Central memory CD4-positive, alpha-beta T cell (primary cell): Measurements from ENCODE around the gene CLEC4A.
"Not testable (repeated sequence)": the region's sequence is repeated elsewhere in the genome, so short reads cannot be mapped to it uniquely, and the experiment has no call there.

Experiments used
- DNase-seq: peaks from one replicate; pipeline ENCODE4 v3.0.0; 2022
- total RNA-seq, 3 experiments: gene quantifications; one replicate each; lab custom pipeline; 2026; lab: John Stamatoyannopoulos, UW

CLEC4A gene
- total RNA-seq, result 0 to 0.11 (median 0.07) reads per million in 3 experiments

GRCh38 chr12:8123124-8123912 is at the start of gene CLEC4A:
CLEC4A (plus strand) TSS chr12:8123617; CDS start chr12:8123879, 262 bp downstream.
- no peak for DNase-seq

GRCh38 chr12:8075935-8076334 is 47.5 kb upstream of the CLEC4A start:
- no peak for DNase-seq

- no peak for DNase-seq
Measured at GRCh38 chr12:8076366-8076765, 47.1 kb upstream of the CLEC4A start.

- no peak for DNase-seq
Measured at GRCh38 chr12:8077207-8077606, 46.2 kb upstream of the CLEC4A start.

GRCh38 chr12:8078398-8078797 is 45.0 kb upstream of the CLEC4A start:
- DNase-seq, result peak; percentile 75

GRCh38 chr12:8078916-8079315 is 44.5 kb upstream of the CLEC4A start:
- no peak for DNase-seq

GRCh38 chr12:8080120-8080519 is 43.3 kb upstream of the CLEC4A start:
- DNase-seq, result peak; percentile 12

- DNase-seq, result peak; percentile 32
Measured at GRCh38 chr12:8081251-8081920, 42.0 kb upstream of the CLEC4A start.

GRCh38 chr12:8082808-8083100 is 40.7 kb upstream of the CLEC4A start:
- DNase-seq, result peak; percentile 8

- not testable (repeated sequence) for DNase-seq
Measured at GRCh38 chr12:8084351-8084750, 39.1 kb upstream of the CLEC4A start.

- peak; percentile 6 for DNase-seq
Measured at GRCh38 chr12:8087666-8088065, 35.8 kb upstream of the CLEC4A start.

GRCh38 chr12:8088574-8088973 is 34.8 kb upstream of the CLEC4A start:
- DNase-seq, result peak; percentile 56

- DNase-seq, result not testable (repeated sequence)
Measured at GRCh38 chr12:8089277-8089676, 34.1 kb upstream of the CLEC4A start.

- DNase-seq, result no peak
Measured at GRCh38 chr12:8089716-8090115, 33.7 kb upstream of the CLEC4A start.

GRCh38 chr12:8093291-8093690 is 30.1 kb upstream of the CLEC4A start:
- DNase-seq, result no peak

GRCh38 chr12:8096281-8096915 is 27.0 kb upstream of the CLEC4A start:
- no peak for DNase-seq

- no peak for DNase-seq
Measured at GRCh38 chr12:8099235-8099634, 24.2 kb upstream of the CLEC4A start.

GRCh38 chr12:8108808-8109398 is 14.5 kb upstream of the CLEC4A start:
- DNase-seq, result peak; percentile 59

- DNase-seq, result not testable (repeated sequence)
Measured at GRCh38 chr12:8113117-8113516, 10.3 kb upstream of the CLEC4A start.

- no peak for DNase-seq
Measured at GRCh38 chr12:8120072-8120713, 3.2 kb upstream of the CLEC4A start.

- peak; percentile 43 for DNase-seq
Measured at GRCh38 chr12:8127138-8127537, 3.7 kb downstream of the CLEC4A start.

GRCh38 chr12:8133636-8134397 is 10.4 kb downstream of the CLEC4A start:
- not testable (repeated sequence) for DNase-seq
